ENCODE data around the gene ANK2. TPM values are rescaled to one million over a fixed set of nuclear protein-coding genes. Genes with fewer than 3 reads are reported as not detected.

ANK2 gene
- polyA plus RNA-seq, 4 donors: 0.22 to 32.7 (median 5.6) TPM

DNA sequence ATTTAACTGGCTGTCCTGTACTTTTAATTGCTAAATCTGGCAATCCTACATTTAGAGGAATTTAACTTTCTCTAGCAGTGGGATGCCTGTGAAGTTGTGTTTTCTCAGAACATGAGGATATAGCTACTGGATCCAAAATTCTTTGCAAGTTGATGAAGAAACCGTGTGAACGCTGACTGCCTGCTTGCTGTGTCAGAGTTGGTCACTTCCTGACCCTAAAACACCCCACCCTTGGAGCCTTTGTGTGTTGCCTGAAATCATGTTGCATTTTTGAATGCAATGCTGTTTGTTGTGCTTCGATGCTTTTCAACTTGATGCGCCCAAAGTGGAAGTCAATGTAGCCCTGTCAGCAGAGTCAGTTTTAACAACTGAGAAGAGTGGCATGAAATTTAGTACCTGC lies 211.2 kb downstream of the ANK2 start:
- Histone ChIP-seq H3K27ac (ENCODE audit: low read depth in 1 of 3, low read length in 2 of 3) (no peak overlapping the region), H3K36me3 (ENCODE audit: control insufficient read depth in 3 of 3, insufficient read depth in 2 of 3, low read depth in 1 of 3, low read length in 3 of 3) (peaks cover 0 to 8% (median 0%) of the 10 kb centered on the region in 3 donors), H3K4me1 (ENCODE audit: control insufficient read depth in 3 of 3, insufficient read depth in 2 of 3, low read depth in 1 of 3, low read length in 2 of 3) (no peaks in the 10 kb centered on the region), H3K9me3 (ENCODE audit: control insufficient read depth in 2 of 2, insufficient read depth in 1 of 2, low read depth in 1 of 2, low read length in 1 of 2) (no peaks in the 10 kb centered on the region), H3K27me3 (ENCODE audit: control insufficient read depth in 3 of 3, insufficient read depth in 3 of 3, low read length in 3 of 3) (no peaks in the 10 kb centered on the region), H3K4me3 (ENCODE audit: low read depth in 1 of 3, low read length in 3 of 3) (no peak overlapping the region)
- WGBS, 3 donors: 89 to 93% (median 93%) methylated on average over 4 of the region's 4 CpGs
- no peak for FAIRE-seq
- DNase-seq: no peak

DNA sequence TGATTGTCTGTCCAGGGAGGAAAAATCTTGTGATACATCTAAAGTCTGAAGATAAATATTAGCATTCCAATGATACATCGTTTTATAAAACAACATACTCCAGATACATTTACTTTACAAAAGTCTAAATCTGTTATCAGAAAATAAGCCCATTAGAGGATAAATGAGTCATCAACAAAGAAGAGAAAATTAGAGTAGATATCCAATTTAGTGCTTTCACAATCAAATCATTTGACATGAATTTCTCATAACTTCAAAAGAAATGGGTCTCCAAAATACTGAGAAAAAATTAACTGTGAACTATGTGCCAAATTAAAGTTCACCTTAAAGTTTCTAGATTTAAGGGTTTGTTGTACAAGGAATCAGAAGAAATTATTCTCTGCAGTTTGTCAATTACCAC lies 213.8 kb downstream of the ANK2 start:
- WGBS, 3 donors: 36 to 51% (median 49%) methylated on average over 1 of the region's 1 CpG
- Histone ChIP-seq H3K27ac (ENCODE audit: low read depth in 1 of 3, low read length in 2 of 3) (no peak overlapping the region), H3K27me3 (ENCODE audit: control insufficient read depth in 3 of 3, insufficient read depth in 3 of 3, low read length in 3 of 3) (no peaks in the 10 kb centered on the region), H3K4me1 (ENCODE audit: control insufficient read depth in 3 of 3, insufficient read depth in 2 of 3, low read depth in 1 of 3, low read length in 2 of 3) (no peaks in the 10 kb centered on the region), H3K9me3 (ENCODE audit: control insufficient read depth in 2 of 2, insufficient read depth in 1 of 2, low read depth in 1 of 2, low read length in 1 of 2) (no peaks in the 10 kb centered on the region), H3K4me3 (ENCODE audit: low read depth in 1 of 3, low read length in 3 of 3) (no peak overlapping the region), H3K36me3 (ENCODE audit: control insufficient read depth in 3 of 3, insufficient read depth in 2 of 3, low read depth in 1 of 3, low read length in 3 of 3) (peaks cover 0 to 7% (median 0%) of the 10 kb centered on the region in 3 donors)
- DNase-seq (no peak), FAIRE-seq (peak; percentile 10)

DNA sequence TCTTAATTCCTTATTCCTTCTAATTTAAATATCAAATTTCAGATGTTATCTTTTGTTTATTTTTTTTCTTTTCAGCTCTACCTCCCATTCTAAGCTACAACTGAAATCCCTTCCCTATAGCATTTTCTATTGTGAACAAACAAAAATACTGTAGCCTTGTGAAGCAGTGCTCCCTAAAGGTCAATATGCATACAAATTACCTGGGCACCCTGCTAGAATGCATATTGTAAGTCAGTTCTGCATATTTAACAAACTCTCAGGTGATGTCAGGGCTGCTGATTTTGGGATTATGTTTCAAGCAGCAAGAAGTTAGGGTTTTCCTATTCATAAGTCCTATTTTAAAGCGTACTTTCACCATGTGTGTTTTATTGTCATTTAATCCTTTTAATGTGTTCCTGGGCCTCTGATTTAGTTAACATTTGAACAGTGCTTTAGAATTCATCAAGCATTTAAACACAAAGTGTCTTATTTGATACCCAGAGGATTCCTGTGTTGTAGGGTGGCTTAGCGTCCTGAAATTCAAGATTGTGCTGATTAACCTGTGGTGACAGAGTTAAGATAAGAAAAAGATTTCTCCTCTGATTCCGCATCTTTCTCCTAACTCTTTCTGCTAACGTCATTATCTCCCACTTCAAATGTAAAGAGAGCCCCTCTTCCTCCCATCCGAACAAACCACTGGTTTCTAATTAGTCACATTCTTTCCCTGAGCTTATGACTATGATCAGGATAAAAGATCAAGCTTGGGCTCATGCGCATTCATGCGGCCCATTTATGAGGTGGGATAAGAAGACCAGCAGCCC lies 221.3 kb downstream of the ANK2 start:
- FAIRE-seq (peak; percentile 5), DNase-seq (no peak)
- Histone ChIP-seq H3K9me3 (ENCODE audit: control insufficient read depth in 2 of 2, insufficient read depth in 1 of 2, low read depth in 1 of 2, low read length in 1 of 2) (no peaks in the 10 kb centered on the region), H3K4me3 (ENCODE audit: low read depth in 1 of 3, low read length in 3 of 3) (no peak overlapping the region), H3K27me3 (ENCODE audit: control insufficient read depth in 3 of 3, insufficient read depth in 3 of 3, low read length in 3 of 3) (no peaks in the 10 kb centered on the region), H3K27ac (ENCODE audit: low read depth in 1 of 3, low read length in 2 of 3) (no peak overlapping the region), H3K4me1 (ENCODE audit: control insufficient read depth in 3 of 3, insufficient read depth in 2 of 3, low read depth in 1 of 3, low read length in 2 of 3) (peaks cover 0 to 7% (median 0%) of the 10 kb centered on the region in 3 donors), H3K36me3 (ENCODE audit: control insufficient read depth in 3 of 3, insufficient read depth in 2 of 3, low read depth in 1 of 3, low read length in 3 of 3) (peaks cover 0 to 11% (median 0%) of the 10 kb centered on the region in 3 donors)
- 88 to 91% (median 91%) methylated on average over 7 of the region's 7 CpGs for WGBS, 3 donors

DNA sequence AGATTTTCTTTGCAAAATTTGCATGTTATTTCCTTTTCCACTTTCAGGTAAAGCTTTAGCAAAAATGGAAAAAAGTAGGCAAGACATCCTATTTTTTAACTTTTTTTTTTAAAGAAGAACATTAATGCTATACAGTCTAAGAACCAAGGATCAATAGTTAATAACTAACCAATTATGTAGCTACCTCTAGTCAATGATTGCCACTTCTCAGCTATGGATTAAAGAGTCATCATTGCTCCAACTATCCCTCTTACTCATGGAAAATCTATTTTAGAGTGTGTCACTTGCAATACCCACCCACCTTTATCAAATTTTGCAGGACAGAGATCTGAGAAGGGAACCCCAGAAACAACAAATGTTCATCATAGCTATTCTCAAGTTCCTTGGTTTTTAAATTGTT lies 223.1 kb downstream of the ANK2 start:
- FAIRE-seq: no peak

DNA sequence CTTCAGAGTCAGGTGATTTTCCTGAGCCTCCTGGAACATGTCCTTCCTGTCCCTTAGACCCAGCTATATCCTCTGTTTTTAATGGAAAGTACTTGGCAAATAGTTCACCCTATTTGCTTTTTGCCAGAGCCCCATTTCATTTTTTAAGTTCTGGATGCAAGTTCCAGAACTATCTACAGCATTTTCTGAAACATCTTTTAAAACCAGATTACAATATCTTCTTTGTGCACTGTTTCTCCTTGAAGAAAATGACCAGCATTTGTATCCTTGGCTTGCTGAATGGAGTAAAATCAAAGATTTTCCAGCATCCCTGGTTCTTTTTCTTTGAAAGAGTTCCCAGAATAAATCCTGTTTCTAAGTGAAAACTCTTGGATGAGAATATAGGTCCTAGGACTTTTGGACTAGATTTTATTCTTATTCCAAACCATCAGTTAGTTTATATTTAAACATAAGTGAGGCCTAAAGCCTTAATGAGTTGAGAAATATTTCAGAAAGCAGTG lies 224.3 kb downstream of the ANK2 start:
- FAIRE-seq: no peak
- Histone ChIP-seq H3K27ac (ENCODE audit: low read depth in 1 of 3, low read length in 2 of 3) (no peak overlapping the region), H3K4me3 (ENCODE audit: low read depth in 1 of 3, low read length in 3 of 3) (no peak overlapping the region), H3K4me1 (ENCODE audit: control insufficient read depth in 3 of 3, insufficient read depth in 2 of 3, low read depth in 1 of 3, low read length in 2 of 3) (peaks cover 0 to 7% (median 0%) of the 10 kb centered on the region in 3 donors), H3K36me3 (ENCODE audit: control insufficient read depth in 3 of 3, insufficient read depth in 2 of 3, low read depth in 1 of 3, low read length in 3 of 3) (peaks cover 0 to 8% (median 0%) of the 10 kb centered on the region in 3 donors), H3K9me3 (ENCODE audit: control insufficient read depth in 2 of 2, insufficient read depth in 1 of 2, low read depth in 1 of 2, low read length in 1 of 2) (no peaks in the 10 kb centered on the region), H3K27me3 (ENCODE audit: control insufficient read depth in 3 of 3, insufficient read depth in 3 of 3, low read length in 3 of 3) (no peaks in the 10 kb centered on the region)
- DNase-seq: no peak

More for the DNA sequence above, 223.1 kb downstream of the ANK2 start:
- H3K27me3 ChIP-seq (ENCODE audit: control insufficient read depth in 3 of 3, insufficient read depth in 3 of 3, low read length in 3 of 3): no peaks in the 10 kb centered on the region
- H3K36me3 ChIP-seq (ENCODE audit: control insufficient read depth in 3 of 3, insufficient read depth in 2 of 3, low read depth in 1 of 3, low read length in 3 of 3): peaks cover 0 to 8% (median 0%) of the 10 kb centered on the region in 3 donors
- no peak overlapping the region for H3K4me3 ChIP-seq (ENCODE audit: low read depth in 1 of 3, low read length in 3 of 3)
- peaks cover 0 to 7% (median 0%) of the 10 kb centered on the region in 3 donors for H3K4me1 ChIP-seq (ENCODE audit: control insufficient read depth in 3 of 3, insufficient read depth in 2 of 3, low read depth in 1 of 3, low read length in 2 of 3)
- DNase-seq: no peak
- no peaks in the 10 kb centered on the region for H3K9me3 ChIP-seq (ENCODE audit: control insufficient read depth in 2 of 2, insufficient read depth in 1 of 2, low read depth in 1 of 2, low read length in 1 of 2)
- no peak overlapping the region for H3K27ac ChIP-seq (ENCODE audit: low read depth in 1 of 3, low read length in 2 of 3)

DNA sequence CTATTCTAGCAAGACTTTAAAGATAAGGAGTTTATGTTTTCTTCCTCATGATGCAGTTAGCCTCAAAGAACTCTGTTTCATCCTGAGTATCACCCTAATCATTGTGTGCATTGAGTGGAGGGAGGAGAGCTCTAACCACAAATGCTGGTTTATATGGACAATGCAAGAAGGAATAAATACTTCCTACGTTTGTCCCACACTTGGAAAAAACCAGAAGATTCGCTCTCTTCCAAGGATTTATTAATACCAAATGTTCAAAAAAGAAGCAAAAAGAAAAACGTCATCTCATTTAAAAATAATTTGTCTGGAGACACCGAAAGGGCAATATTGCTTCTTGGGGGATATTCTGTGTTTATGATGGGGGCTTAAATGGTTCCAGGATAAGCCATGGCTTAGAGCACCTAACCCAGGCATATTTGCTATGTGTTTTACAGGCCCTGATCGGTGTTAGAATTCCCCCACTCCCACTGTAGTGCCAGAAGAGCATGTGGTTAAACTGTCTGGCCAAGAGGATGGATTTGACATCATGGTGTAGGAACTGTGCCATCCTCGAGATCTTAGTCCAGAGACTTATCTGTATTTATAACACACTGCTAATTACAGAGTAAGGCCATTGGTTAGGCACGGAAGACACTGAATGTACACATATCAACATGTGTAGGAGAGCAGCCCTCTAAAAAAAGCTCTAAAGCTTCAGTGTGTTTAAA lies 227.2 kb downstream of the ANK2 start:
- Histone ChIP-seq H3K9me3 (ENCODE audit: control insufficient read depth in 2 of 2, insufficient read depth in 1 of 2, low read depth in 1 of 2, low read length in 1 of 2) (no peaks in the 10 kb centered on the region), H3K27ac (ENCODE audit: low read depth in 1 of 3, low read length in 2 of 3) (no peak overlapping the region), H3K4me1 (ENCODE audit: control insufficient read depth in 3 of 3, insufficient read depth in 2 of 3, low read depth in 1 of 3, low read length in 2 of 3) (peaks cover 0 to 7% (median 0%) of the 10 kb centered on the region in 3 donors), H3K36me3 (ENCODE audit: control insufficient read depth in 3 of 3, insufficient read depth in 2 of 3, low read depth in 1 of 3, low read length in 3 of 3) (peaks cover 0 to 8% (median 0%) of the 10 kb centered on the region in 3 donors), H3K27me3 (ENCODE audit: control insufficient read depth in 3 of 3, insufficient read depth in 3 of 3, low read length in 3 of 3) (no peaks in the 10 kb centered on the region), H3K4me3 (ENCODE audit: low read depth in 1 of 3, low read length in 3 of 3) (no peak overlapping the region)
- FAIRE-seq (no peak), DNase-seq (no peak)
- WGBS, 3 donors: 73 to 78% (median 74%) methylated on average over 7 of the region's 7 CpGs

DNA sequence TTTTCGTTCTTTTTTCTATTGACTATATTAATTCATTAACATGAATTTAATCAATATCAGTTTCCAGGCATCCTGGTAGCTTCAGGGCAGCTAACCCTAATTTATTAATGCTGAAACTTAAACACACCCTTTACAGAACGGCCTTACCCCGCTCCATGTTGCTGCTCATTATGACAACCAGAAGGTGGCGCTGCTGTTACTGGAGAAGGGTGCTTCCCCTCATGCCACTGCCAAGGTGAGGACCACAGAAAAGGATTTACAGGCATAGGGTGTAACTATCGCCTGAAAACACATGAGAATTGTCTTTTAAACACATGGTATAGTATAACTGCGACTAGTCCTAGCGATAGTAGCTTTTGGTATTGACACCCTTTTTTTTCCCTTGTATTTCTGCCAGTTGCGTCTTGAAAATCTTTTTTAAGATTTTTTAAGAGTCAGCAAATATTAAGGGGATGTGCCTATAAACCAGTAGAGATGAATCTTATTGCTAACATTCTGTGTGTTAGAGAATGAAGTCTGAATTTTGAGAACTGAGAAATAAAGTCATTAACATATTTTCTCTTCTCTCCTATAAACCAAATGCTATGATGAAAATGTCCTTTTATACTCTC lies 229.0 kb downstream of the ANK2 start:
- DNase-seq (peak; percentile 44 to 75), FAIRE-seq (no peak)
- peaks cover 0 to 8% (median 0%) of the 10 kb centered on the region in 3 donors for H3K36me3 ChIP-seq (ENCODE audit: control insufficient read depth in 3 of 3, insufficient read depth in 2 of 3, low read depth in 1 of 3, low read length in 3 of 3)
- 42 to 62% (median 48%) methylated on average over 8 of the region's 8 CpGs for WGBS, 3 donors
- H3K27ac ChIP-seq (ENCODE audit: low read depth in 1 of 3, low read length in 2 of 3): no peak overlapping the region
- H3K4me1 ChIP-seq (ENCODE audit: control insufficient read depth in 3 of 3, insufficient read depth in 2 of 3, low read depth in 1 of 3, low read length in 2 of 3): no peaks in the 10 kb centered on the region
- H3K4me3 ChIP-seq (ENCODE audit: low read depth in 1 of 3, low read length in 3 of 3): no peak overlapping the region
- no peaks in the 10 kb centered on the region for H3K27me3 ChIP-seq (ENCODE audit: control insufficient read depth in 3 of 3, insufficient read depth in 3 of 3, low read length in 3 of 3)
- no peaks in the 10 kb centered on the region for H3K9me3 ChIP-seq (ENCODE audit: control insufficient read depth in 2 of 2, insufficient read depth in 1 of 2, low read depth in 1 of 2, low read length in 1 of 2)

DNA sequence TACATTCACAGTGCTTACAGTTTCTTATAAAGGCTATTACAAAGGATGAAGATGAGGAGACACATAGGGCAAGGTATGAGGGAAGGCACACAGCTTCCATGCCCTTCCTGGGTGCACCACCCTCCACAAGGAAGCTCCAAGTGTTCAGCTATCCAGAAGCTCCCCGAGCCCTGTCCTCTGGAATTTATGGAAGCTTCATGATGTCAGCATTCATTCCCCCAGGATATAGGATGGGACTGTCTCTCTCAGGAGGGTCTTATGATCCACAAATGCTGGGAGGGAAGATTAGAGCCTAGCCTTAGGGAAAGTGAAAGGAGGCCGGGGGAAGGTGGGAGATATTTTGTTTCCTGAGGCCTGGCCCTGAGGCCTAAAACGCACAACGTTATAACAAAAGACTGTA lies 236.0 kb downstream of the ANK2 start:
- 87 to 95% (median 87%) methylated on average over 4 of the region's 4 CpGs for WGBS, 3 donors
- no peak for DNase-seq
- H3K36me3 ChIP-seq (ENCODE audit: control insufficient read depth in 3 of 3, insufficient read depth in 2 of 3, low read depth in 1 of 3, low read length in 3 of 3): peaks cover 0 to 16% (median 0%) of the 10 kb centered on the region in 3 donors
- H3K27ac ChIP-seq (ENCODE audit: low read depth in 1 of 3, low read length in 2 of 3): no peak overlapping the region
- H3K4me3 ChIP-seq (ENCODE audit: low read depth in 1 of 3, low read length in 3 of 3): no peak overlapping the region
- H3K9me3 ChIP-seq (ENCODE audit: control insufficient read depth in 2 of 2, insufficient read depth in 1 of 2, low read depth in 1 of 2, low read length in 1 of 2): no peaks in the 10 kb centered on the region
- no peak for FAIRE-seq
- H3K4me1 ChIP-seq (ENCODE audit: control insufficient read depth in 3 of 3, insufficient read depth in 2 of 3, low read depth in 1 of 3, low read length in 2 of 3): no peaks in the 10 kb centered on the region
- H3K27me3 ChIP-seq (ENCODE audit: control insufficient read depth in 3 of 3, insufficient read depth in 3 of 3, low read length in 3 of 3): no peaks in the 10 kb centered on the region

Data from small intestine (tissue), 7 donors.